Measurements from ENCODE around the gene NTHL1.
A peak's percentile ranks its signal among the peaks of the same experiment; 100 is the strongest.

The NTHL1 gene

DNA sequence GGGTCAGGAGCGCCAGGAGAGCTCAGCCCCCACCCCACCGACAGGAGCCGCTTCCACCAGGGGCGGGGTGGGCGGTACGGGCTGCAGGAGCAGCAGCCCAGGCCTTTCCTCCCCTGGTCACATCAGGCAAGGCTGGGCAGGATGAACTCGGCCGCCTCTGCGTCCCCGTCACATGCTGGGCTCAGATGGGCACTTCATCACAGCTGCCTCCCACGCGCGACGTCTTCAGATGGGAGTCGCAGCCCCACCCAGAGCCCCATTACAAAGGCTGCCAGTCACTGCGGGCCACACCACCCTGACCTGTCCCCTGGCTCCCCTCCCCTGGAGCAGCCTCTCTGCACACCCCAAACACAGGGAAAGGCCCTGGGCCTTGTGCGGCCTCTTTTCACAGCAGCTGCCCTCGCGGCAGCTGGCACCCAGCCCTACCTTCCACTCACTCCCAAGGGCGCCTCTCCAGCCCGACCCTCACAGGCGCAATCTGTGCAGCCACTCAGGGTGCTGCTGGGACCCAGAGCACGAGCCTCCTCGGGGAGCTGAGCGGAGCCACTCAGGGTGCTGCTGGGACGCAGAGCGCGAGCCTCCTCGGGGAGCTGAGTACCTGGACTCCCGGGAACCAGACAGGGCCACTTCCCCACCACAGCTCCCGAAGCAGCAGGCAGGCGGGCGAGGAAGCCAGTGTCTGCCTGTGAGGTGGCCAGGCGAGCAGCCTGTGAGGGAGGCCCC is 42.7 kb downstream of the NTHL1 start:
- TF ChIP-seq, protein P1, sequence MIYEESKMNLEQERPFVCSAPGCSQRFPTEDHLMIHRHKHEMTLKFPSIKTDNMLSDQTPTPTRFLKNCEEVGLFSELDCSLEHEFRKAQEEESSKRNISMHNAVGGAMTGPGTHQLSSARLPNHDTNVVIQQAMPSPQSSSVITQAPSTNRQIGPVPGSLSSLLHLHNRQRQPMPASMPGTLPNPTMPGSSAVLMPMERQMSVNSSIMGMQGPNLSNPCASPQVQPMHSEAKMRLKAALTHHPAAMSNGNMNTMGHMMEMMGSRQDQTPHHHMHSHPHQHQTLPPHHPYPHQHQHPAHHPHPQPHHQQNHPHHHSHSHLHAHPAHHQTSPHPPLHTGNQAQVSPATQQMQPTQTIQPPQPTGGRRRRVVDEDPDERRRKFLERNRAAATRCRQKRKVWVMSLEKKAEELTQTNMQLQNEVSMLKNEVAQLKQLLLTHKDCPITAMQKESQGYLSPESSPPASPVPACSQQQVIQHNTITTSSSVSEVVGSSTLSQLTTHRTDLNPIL (CRISPR knock-in tag; IDR thresholded peaks at IDR 0.05; ENCODE audit: low read depth): no peak
- TF ChIP-seq ZC3H10 (CRISPR knock-in tag; IDR thresholded peaks at IDR 0.05) (no peak), OSR1 (CRISPR knock-in tag; IDR thresholded peaks at IDR 0.05) (no peak), SNAI2 (CRISPR knock-in tag; IDR thresholded peaks at IDR 0.05) (no peak), BACH2 (CRISPR knock-in tag; IDR thresholded peaks at IDR 0.05; ENCODE audit: borderline replicate concordance) (no peak), TCF4 (CRISPR knock-in tag; IDR thresholded peaks at IDR 0.05; ENCODE audit: borderline replicate concordance) (no peak), CSDC2 (CRISPR knock-in tag; IDR thresholded peaks at IDR 0.05) (no peak), ZNF565 (CRISPR knock-in tag; conservative IDR thresholded peaks at IDR 0.05; ENCODE audit: low read depth) (no peak), ZNF8 (CRISPR knock-in tag; IDR thresholded peaks at IDR 0.05) (no peak), PPARA (CRISPR knock-in tag; IDR thresholded peaks at IDR 0.05; ENCODE audit: borderline replicate concordance) (no peak), GLIS3 (CRISPR knock-in tag; IDR thresholded peaks at IDR 0.05) (no peak), ISL1 (CRISPR knock-in tag; IDR thresholded peaks at IDR 0.05) (no peak), ZFP3 (CRISPR knock-in tag; IDR thresholded peaks at IDR 0.05) (no peak), CSRNP3 (CRISPR knock-in tag; IDR thresholded peaks at IDR 0.05) (no peak)
- TF ChIP-seq, protein P2, sequence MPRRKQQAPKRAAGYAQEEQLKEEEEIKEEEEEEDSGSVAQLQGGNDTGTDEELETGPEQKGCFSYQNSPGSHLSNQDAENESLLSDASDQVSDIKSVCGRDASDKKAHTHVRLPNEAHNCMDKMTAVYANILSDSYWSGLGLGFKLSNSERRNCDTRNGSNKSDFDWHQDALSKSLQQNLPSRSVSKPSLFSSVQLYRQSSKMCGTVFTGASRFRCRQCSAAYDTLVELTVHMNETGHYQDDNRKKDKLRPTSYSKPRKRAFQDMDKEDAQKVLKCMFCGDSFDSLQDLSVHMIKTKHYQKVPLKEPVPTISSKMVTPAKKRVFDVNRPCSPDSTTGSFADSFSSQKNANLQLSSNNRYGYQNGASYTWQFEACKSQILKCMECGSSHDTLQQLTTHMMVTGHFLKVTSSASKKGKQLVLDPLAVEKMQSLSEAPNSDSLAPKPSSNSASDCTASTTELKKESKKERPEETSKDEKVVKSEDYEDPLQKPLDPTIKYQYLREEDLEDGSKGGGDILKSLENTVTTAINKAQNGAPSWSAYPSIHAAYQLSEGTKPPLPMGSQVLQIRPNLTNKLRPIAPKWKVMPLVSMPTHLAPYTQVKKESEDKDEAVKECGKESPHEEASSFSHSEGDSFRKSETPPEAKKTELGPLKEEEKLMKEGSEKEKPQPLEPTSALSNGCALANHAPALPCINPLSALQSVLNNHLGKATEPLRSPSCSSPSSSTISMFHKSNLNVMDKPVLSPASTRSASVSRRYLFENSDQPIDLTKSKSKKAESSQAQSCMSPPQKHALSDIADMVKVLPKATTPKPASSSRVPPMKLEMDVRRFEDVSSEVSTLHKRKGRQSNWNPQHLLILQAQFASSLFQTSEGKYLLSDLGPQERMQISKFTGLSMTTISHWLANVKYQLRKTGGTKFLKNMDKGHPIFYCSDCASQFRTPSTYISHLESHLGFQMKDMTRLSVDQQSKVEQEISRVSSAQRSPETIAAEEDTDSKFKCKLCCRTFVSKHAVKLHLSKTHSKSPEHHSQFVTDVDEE (CRISPR knock-in tag; IDR thresholded peaks at IDR 0.05): no peak
- no peak for ATAC-seq

DNA sequence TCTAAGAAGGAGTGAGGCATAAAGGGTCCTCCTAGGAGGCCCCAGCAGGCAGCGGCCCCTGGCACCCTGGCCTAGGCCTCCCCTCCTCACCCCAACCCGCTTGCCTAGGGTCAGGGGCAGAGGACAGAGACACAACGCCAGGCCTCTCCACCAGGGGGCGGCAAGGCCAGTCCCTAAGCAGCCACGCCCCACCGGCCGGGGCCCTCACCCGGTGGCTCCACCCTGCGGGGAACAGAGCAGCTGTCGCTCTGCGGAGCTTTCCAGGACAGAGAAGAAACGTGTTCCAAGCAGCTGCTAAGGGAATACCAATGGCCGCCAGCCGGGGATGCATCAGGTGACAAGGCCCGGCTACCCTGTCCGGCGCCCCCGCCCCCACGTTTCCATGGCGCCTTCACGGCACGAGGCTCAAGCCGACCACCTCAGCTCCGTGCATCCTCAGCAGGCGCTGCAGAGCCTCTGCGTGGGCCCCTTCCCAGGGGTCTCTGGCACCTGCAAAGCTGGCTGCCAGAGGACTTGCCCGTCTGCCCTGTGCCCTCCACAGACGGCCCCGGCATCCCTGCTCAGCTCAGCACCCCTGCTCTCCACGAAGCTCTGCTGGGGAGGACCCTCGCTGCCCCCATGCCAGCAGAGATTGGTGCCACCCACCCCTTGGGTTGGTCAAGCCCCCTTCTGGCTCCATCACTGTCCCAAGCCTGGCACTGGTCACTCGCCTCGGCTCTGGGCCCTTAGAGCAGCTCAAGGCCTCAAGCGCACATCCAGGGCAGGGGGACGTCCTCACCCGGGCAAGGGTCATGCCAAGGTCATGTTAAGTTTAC is 43.6 kb downstream of the NTHL1 start:
- TF ChIP-seq GLIS3 (CRISPR knock-in tag; IDR thresholded peaks at IDR 0.05) (no peak), OSR1 (CRISPR knock-in tag; IDR thresholded peaks at IDR 0.05) (no peak), TCF4 (CRISPR knock-in tag; IDR thresholded peaks at IDR 0.05; ENCODE audit: borderline replicate concordance) (no peak)
- ATAC-seq: peak; percentile 91

DNA sequence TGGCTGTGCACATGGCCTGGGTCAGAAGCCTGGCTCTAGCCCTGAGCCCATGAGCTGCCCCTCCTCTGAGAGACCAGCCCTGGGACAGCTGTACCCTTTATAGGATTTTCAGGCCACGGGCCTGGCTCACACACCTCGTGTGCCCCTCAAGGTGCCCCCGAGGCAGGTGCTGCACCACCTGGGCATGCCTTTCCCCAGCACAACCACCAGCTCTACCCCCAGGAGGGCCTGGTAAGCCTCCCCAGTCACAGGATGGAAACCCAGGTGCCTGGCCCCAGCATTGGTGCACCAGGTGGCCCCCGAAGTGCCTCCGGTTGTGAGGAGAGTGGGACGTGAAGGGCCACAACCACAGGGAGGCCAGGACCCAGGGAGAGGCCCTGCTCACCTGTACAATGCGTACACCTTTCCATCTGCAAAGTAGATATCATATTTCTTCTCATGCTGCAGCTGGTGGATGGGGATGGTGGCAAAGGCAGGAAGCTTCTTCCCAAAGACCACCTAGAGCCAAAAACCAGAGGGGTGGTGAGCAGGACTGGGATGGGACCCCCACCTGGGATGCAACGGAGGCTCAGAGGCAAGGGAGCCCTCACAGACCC is 44.3 kb downstream of the NTHL1 start:
- no peak for ATAC-seq
- TF ChIP-seq ARNTL (CRISPR knock-in tag; IDR thresholded peaks at IDR 0.05; ENCODE audit: borderline replicate concordance, low read depth): no peak
- TF ChIP-seq ISL1 (CRISPR knock-in tag; IDR thresholded peaks at IDR 0.05): no peak
- TF ChIP-seq ESRRG (CRISPR knock-in tag; IDR thresholded peaks at IDR 0.05): no peak
- TF ChIP-seq RARB (CRISPR knock-in tag; IDR thresholded peaks at IDR 0.05): no peak

GRCh38 chr16:2002406-2003230 is 45.0 kb downstream of the NTHL1 start:
- TF ChIP-seq ARNTL (CRISPR knock-in tag; IDR thresholded peaks at IDR 0.05; ENCODE audit: borderline replicate concordance, low read depth): no peak
- TF ChIP-seq ZNF565 (CRISPR knock-in tag; conservative IDR thresholded peaks at IDR 0.05; ENCODE audit: low read depth): no peak
- ATAC-seq: no peak
